A549 treated with AZD2906 at 1 μM for 4 hours (cell line): ENCODE data around the gene SPACDR. TPM values are rescaled to one million over a fixed set of nuclear protein-coding genes. Genes with fewer than 3 reads are reported as not detected.

Experiments
- total RNA-seq: library from RNA; stranded (reverse); fragments of 200-300 nt; extraction: Qiagen RNA extraction; gene quantifications from 5 replicates; pipeline ENCODE4 v1.2.3, GENCODE V29; 2022

SPACDR gene, protein sequence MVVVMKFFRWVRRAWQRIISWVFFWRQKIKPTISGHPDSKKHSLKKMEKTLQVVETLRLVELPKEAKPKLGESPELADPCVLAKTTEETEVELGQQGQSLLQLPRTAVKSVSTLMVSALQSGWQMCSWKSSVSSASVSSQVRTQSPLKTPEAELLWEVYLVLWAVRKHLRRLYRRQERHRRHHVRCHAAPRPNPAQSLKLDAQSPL
- total RNA-seq = 0.77 to 0.92 TPM (median 0.85 TPM) in 5 replicates

DNA sequence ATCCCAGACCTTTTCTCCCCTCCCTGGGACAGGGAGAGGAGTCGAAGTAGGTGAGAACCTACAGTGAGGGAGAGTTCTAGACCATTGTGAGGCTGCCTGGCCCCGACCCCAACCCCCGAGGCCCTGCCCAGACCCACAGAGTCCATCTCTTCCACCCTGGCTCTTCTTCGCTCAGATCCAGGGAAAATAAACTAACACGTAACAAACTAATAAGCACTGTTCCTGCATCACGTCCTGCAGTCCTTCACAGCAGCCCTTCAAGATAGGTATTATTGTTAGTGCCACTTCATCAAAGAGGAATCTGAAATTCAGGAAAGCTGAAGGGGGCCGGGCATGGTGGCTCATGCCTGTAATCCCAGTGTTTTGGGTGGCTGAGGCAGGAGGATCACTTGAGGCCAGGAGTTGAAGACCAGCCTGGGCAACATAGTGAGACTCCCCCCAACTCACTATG is at the start of gene SPACDR:
SPACDR (minus strand) TSS at position 51 of the 451 bp plus-strand sequence. CDS start 235 bp downstream, outside the sequence.

DNA sequence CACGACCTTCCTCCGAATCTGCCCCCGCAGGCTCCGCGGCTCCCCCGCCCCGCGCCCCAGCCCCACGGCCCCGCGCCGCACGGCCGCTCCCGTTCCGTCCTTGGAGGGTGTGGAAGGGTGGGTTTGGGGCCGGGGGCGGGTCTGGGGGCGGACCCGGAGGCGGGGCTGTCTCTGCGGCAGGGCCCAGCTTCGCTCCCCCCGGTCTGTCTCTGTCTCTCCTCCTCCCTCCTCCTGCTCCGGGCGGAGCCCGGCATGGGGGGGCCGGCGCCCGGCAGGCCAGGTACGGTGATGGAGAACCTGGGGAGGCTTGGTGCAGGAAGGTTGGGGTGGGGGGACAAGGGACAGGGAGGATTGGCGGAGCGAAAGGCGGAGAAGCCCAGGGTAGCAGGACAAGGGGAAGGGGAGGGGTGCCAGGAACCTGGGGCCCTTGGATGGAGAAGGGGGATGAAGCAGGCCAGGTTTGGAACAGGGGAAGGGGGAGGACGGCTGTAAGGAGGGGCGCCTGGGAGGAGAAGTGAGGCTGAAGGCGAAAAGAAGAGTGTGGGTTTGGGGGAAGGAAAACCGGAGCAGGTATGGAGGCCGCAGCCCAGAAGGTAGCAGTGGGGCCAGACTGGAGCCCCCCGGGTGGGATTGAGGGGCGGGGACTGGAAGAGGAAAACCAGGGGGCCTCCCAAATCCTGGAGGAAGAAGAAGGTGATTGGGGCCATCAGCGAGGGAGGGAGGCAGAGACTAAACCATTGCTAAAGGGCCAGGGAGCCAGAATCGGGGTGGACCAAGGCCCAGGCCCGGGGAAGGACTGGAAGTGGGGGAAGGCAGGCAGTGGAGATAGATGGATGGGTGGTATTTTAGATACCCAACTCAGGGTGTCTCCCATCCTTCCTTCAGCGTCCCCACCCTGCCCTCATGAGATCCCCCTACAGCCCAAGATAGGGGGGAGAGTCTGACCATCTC is 19.9 kb upstream of the SPACDR start, which contains the start of gene NYAP1:
NYAP1 (plus strand) TSS at position 206 of the 951 bp plus-strand sequence. CDS start 1,385 bp downstream, outside the sequence.

DNA sequence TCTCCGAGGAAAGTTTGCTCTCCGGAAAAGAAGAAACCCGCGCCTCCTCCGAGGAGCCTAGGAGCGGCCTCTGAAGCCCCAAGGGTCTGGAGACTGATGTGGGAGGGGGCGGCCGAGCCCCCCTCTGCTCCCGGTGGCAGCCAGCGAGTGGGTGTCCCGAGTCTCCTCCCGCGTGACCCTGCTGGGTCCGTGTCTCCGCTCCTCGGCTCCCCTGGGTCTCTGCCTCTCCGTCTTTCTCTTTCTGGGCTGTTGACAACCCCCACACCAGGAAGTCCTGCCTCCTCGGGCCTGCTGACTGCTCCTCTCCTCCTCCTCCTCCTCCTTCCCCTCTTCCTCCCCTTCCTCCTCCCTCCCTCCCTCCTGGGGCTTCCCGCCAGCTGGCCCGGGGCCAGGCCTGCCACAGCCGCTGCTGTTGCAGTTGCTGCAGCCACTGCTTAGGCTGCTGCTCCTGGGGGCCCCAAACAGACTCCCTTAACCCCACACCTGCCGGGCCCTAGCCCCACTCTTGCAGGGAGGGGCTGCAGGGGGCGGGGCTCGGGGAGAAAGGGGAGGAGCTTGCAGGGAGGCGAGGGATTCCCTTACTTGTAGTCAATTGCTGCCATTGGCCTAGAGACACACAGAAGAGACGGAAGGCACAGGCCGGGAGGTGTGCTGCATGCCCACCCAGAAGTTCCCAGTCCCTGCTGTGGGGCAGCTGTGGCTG is 15.0 kb upstream of the SPACDR start, which contains the start of gene TSC22D4:
TSC22D4 (minus strand) TSS at position 257 of the 703 bp plus-strand sequence. CDS start 1,176 bp downstream, outside the sequence.

DNA sequence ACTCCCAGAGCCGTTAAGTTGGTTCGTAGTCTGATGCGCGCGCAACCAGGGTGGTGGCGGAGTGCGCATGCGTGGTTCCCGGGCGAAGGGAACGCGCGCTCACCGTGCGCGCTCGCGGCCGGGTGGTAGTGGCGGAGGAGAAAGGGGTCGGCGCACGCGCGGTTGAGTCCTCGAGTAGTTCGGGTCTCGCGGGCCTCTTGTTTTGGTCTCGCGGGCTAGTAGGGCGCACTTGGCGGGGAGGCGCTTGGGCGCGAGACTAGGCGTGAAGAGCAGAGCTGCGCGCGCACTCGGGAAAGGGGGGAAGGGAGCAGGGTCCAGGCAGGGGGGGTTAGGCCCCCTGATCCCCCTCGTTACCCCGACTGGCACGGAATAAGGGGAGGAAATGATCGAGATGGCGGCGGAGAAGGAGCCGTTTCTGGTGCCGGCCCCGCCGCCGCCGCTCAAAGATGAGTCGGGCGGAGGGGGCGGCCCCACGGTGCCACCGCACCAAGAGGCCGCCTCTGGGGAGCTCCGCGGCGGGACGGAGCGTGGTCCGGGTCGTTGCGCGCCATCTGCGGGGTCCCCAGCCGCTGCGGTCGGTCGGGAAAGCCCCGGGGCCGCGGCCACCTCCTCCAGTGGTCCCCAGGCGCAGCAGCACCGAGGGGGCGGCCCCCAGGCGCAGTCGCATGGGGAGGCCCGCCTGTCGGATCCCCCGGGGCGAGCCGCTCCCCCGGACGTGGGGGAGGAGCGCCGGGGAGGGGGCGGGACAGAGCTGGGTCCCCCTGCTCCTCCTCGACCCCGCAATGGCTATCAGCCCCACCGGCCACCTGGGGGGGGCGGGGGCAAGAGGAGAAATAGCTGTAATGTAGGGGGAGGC is 34.2 kb downstream of the SPACDR start, which contains the start of gene MEPCE:
MEPCE (plus strand) TSS at position 195 of the 856 bp plus-strand sequence; CDS start at position 383, 188 bp downstream.

DNA sequence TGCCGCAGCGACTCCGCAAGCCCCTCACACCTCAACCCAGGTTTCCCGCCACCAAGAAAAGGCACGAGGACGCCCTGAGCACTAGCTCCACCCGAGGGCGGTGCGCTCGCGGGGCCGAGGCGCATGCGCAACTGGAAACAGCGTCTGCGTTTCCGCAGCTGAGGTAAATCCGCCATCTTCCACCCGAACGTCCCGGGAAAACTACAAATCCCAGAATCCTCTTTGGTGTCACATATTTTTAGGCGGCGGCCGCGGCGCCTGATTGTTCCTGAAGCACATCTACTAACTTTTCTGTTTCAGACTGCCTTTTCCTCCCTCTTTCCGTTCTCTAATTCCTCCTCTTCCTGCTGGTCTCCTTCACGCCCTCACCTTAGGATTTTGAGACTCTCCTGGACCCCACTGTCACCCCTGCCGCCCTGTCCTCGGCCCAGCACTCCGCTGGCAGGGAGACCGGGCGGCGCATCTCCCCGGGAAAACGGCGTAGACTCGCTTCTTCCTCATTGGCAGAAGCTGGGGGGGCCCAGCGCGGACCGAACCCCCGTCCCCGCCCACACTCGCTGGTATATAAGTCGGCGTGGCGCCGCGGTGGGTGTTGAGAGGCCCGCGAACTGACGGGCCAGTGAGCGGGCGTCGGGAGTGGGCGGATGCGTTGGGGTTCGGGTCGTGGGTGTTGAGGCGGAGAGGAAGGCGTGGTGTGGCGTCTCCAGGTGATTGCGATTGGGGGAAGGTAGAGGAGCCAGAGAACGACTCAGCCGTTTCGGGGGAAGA is 35.7 kb downstream of the SPACDR start, which contains the start of gene ZCWPW1:
ZCWPW1 (minus strand) TSS at position 505 of the 768 bp plus-strand sequence. CDS start 8,054 bp downstream, outside the sequence.

Other genes with a start within 250 kb of the SPACDR start
- gene PVRIG, start 244.3 kb downstream of the SPACDR start, total RNA-seq = 0.05 TPM in 1 of 5 replicates, not detected in the others
- gene SPDYE3, start 156.6 kb downstream of the SPACDR start, total RNA-seq = 0.03 TPM in 1 of 5 replicates, not detected in the others
- gene PILRB, start 106.1 kb downstream of the SPACDR start, total RNA-seq = 16.8 to 31.3 TPM (median 26.6 TPM) in 5 replicates
- 2.6 to 5.1 TPM (median 4.1 TPM) in 5 replicates for gene PILRA, start 90.8 kb downstream of the SPACDR start, total RNA-seq
- gene ZCWPW1, start 35.6 kb downstream of the SPACDR start, total RNA-seq = 1.1 to 1.9 TPM (median 1.5 TPM) in 5 replicates
- gene MEPCE, start 34.4 kb downstream of the SPACDR start, total RNA-seq = 41.0 to 47.9 TPM (median 44.5 TPM) in 5 replicates
- gene PPP1R35, start 27.8 kb downstream of the SPACDR start, total RNA-seq = 33.0 to 51.8 TPM (median 48.4 TPM) in 5 replicates
- gene TSC22D4, start 15.0 kb upstream of the SPACDR start, total RNA-seq = 54.7 to 73.7 TPM (median 65.5 TPM) in 5 replicates
- 4.1 to 7.9 TPM (median 6.7 TPM) in 5 replicates for gene NYAP1, start 19.7 kb upstream of the SPACDR start, total RNA-seq
- 41.5 to 62.8 TPM (median 57.6 TPM) in 5 replicates for gene AGFG2, start 74.9 kb upstream of the SPACDR start, total RNA-seq
- gene SAP25, start 109.6 kb upstream of the SPACDR start, total RNA-seq = 0.15 to 0.47 TPM (median 0.25 TPM) in 5 replicates
- gene LRCH4, start 121.9 kb upstream of the SPACDR start, total RNA-seq = 12.5 to 18.8 TPM (median 16.2 TPM) in 5 replicates
- gene FBXO24, start 122.1 kb upstream of the SPACDR start, total RNA-seq = 0.22 to 0.35 TPM (median 0.24 TPM) in 5 replicates
- gene PCOLCE, start 138.1 kb upstream of the SPACDR start, total RNA-seq = 6.8 to 10.3 TPM (median 10.0 TPM) in 5 replicates
- gene MOSPD3, start 148.3 kb upstream of the SPACDR start, total RNA-seq = 16.3 to 22.9 TPM (median 21.2 TPM) in 5 replicates
- 2.1 to 2.8 TPM (median 2.5 TPM) in 5 replicates for gene TFR2, start 177.3 kb upstream of the SPACDR start, total RNA-seq
- gene ACTL6B, start 192.2 kb upstream of the SPACDR start, total RNA-seq = not detected in 5 replicates
- gene GNB2, start 209.5 kb upstream of the SPACDR start, total RNA-seq = 181 to 270 TPM (median 268 TPM) in 5 replicates
- 12.5 to 20.6 TPM (median 17.5 TPM) in 5 replicates for gene GIGYF1, start 230.0 kb upstream of the SPACDR start, total RNA-seq
- gene POP7, start 241.9 kb upstream of the SPACDR start, total RNA-seq = 68.5 to 93.3 TPM (median 89.6 TPM) in 5 replicates